ENCODE data around the gene MYL6B.

DNA sequence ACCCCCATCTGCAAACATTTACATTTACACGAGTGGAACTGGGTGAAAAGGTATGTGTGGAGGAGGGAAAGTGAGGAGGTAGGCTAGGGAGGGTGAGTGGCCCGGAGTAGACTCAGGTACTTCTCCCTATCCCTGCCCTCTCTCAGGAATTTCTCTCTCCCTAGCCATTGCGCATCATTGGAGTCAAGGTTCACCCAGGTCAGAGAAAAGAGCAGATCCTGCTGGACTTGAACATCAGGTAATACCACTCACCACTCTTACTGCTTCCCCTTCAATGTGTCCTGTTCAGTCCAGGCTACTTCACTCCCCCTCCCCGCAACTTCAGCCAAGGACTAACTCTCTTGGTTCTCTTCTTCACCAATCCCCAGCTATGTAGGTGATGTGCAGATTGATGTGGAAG lies 21.5 kb upstream of the MYL6B start:
- TF ChIP-seq, protein P1, sequence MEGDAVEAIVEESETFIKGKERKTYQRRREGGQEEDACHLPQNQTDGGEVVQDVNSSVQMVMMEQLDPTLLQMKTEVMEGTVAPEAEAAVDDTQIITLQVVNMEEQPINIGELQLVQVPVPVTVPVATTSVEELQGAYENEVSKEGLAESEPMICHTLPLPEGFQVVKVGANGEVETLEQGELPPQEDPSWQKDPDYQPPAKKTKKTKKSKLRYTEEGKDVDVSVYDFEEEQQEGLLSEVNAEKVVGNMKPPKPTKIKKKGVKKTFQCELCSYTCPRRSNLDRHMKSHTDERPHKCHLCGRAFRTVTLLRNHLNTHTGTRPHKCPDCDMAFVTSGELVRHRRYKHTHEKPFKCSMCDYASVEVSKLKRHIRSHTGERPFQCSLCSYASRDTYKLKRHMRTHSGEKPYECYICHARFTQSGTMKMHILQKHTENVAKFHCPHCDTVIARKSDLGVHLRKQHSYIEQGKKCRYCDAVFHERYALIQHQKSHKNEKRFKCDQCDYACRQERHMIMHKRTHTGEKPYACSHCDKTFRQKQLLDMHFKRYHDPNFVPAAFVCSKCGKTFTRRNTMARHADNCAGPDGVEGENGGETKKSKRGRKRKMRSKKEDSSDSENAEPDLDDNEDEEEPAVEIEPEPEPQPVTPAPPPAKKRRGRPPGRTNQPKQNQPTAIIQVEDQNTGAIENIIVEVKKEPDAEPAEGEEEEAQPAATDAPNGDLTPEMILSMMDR (IDR thresholded peaks at IDR 0.05), result no peak
- TF ChIP-seq POLR2A (IDR thresholded peaks at IDR 0.05) (no peak), EP300 (IDR thresholded peaks at IDR 0.05) (no peak)

Data from tibial nerve (tissue), 4 donors.